Neural cell (in vitro differentiated cells): Measurements from ENCODE around the gene STXBP5. TPM values are rescaled to one million over a fixed set of nuclear protein-coding genes. Genes with fewer than 3 reads are reported as not detected.

Experiments used
- H2AFZ ChIP-seq: fragments of 200-600, 300-800 bp; sonication (generic), shearing (Covaris generic); 2 replicates; pipeline ENCODE4 v1.6.0; 2014; ENCODE audit warnings: low read depth, mild to moderate bottlenecking, antibody characterized with exemption, low read length, moderate library complexity
- H3F3A ChIP-seq: fragments of 200-600 bp; shearing (Covaris generic); 2 replicates; pipeline ENCODE4 v1.6.1; 2016; ENCODE audit warnings: mild to moderate bottlenecking, moderate library complexity, mixed read lengths, antibody characterized with exemption, low read length; ENCODE audit not compliant: insufficient read depth, poor library complexity, severe bottlenecking
- H3K27ac ChIP-seq: fragments of 200-600, 300-800 bp; sonication (generic), shearing (Covaris generic); 2 replicates; pipeline ENCODE4 v1.5.1; 2014; ENCODE audit warnings: mild to moderate bottlenecking, low read length, moderate library complexity
- H3K27me3 ChIP-seq: fragments of 300-800, 200-600 bp; sonication (generic), shearing (Covaris generic); 2 replicates; pipeline ENCODE4 v1.6.0; 2014; ENCODE audit warnings: mild to moderate bottlenecking, low read depth, low read length, moderate library complexity; ENCODE audit not compliant: insufficient read depth
- H3K36me3 ChIP-seq: fragments of 300-800, 200-600 bp; sonication (generic), shearing (Covaris generic); 2 replicates; pipeline ENCODE4 v1.5.1; 2014; ENCODE audit warnings: mild to moderate bottlenecking, antibody characterized with exemption, low read length, moderate library complexity; ENCODE audit not compliant: insufficient read depth
- H3K4me2 ChIP-seq: fragments of 300-800, 200-600 bp; sonication (generic), shearing (Covaris generic); 2 replicates; pipeline ENCODE4 v1.6.0; 2014; ENCODE audit warnings: mild to moderate bottlenecking, low read length
- H3K4me3 ChIP-seq: fragments of 300-800, 200-600 bp; sonication (generic), shearing (Covaris generic); 2 replicates; pipeline ENCODE4 v1.5.1; 2014; ENCODE audit warnings: mild to moderate bottlenecking, low read length, moderate library complexity
- H3K79me2 ChIP-seq: fragments of 200-600 bp; shearing (Covaris generic); replicated peaks from 2 replicates; pipeline ENCODE4 v1.6.0; 2014; ENCODE audit warnings: mild to moderate bottlenecking, low read length, moderate library complexity; ENCODE audit not compliant: insufficient read depth
- H3K9ac ChIP-seq: fragments of 300-800, 200-600 bp; sonication (generic), shearing (Covaris generic); 2 replicates; pipeline ENCODE4 v1.6.1; 2016; ENCODE audit warnings: mild to moderate bottlenecking, low read length, mixed read lengths
- H3K9me2 ChIP-seq: fragments of 200-600 bp; shearing (Covaris generic); 2 replicates; pipeline ENCODE4 v1.6.1; 2016; ENCODE audit warnings: mild to moderate bottlenecking, low read length, mixed read lengths; ENCODE audit not compliant: insufficient read depth
- H3K9me3 ChIP-seq: fragments of 200-600, 300-800 bp; sonication (generic), shearing (Covaris generic); 2 replicates; pipeline ENCODE4 v1.6.1; 2016; ENCODE audit warnings: mild to moderate bottlenecking, mixed run types, low read length, moderate library complexity, mixed read lengths
- H4K20me1 ChIP-seq: fragments of 200-600 bp; shearing (Covaris generic); 2 replicates; pipeline ENCODE4 v1.6.1; 2016; ENCODE audit warnings: mild to moderate bottlenecking, mixed run types; ENCODE audit not compliant: insufficient read depth
- CTCF ChIP-seq: fragments of 450-650 bp; IDR thresholded peaks from 2 replicates; pipeline ENCODE4 v1.5.1; 2014; ENCODE audit warnings: antibody characterized with exemption, mild to moderate bottlenecking, moderate library complexity; ENCODE audit not compliant: poor library complexity, severe bottlenecking
- EP300 ChIP-seq: fragments of 450-650 bp; conservative IDR thresholded peaks from 2 replicates; pipeline ENCODE4 v1.6.1; 2014; ENCODE audit warnings: antibody characterized with exemption, mild to moderate bottlenecking, moderate library complexity; ENCODE audit not compliant: poor library complexity, severe bottlenecking
- EZH2 ChIP-seq: fragments of 200-600, 300-800 bp; shearing (Covaris generic), sonication (generic); IDR thresholded peaks from 2 replicates; pipeline ENCODE4 v1.6.1; 2014; ENCODE audit warnings: antibody characterized with exemption, low read length, borderline replicate concordance, mild to moderate bottlenecking; ENCODE audit not compliant: insufficient read depth, poor library complexity, severe bottlenecking
- MXI1 ChIP-seq: fragments of 450-650 bp; conservative IDR thresholded peaks from 2 replicates; pipeline ENCODE4 v1.6.1; 2014; ENCODE audit warnings: antibody characterized with exemption, mild to moderate bottlenecking; ENCODE audit not compliant: poor library complexity, severe bottlenecking
- POLR2AphosphoS5 ChIP-seq: IDR thresholded peaks from 2 replicates; pipeline ENCODE4 v1.6.1; 2012
- RAD21 ChIP-seq: fragments of 450-650 bp; conservative IDR thresholded peaks from 2 replicates; pipeline ENCODE4 v1.6.1; 2014; ENCODE audit warnings: antibody characterized with exemption, mild to moderate bottlenecking, moderate library complexity
- REST ChIP-seq: IDR thresholded peaks from 2 replicates; pipeline ENCODE4 v1.6.1; 2012; ENCODE audit warnings: borderline replicate concordance
- SMC3 ChIP-seq: fragments of 450-650 bp; conservative IDR thresholded peaks from 2 replicates; pipeline ENCODE4 v1.6.1; 2014; ENCODE audit warnings: antibody characterized with exemption, mild to moderate bottlenecking, moderate library complexity; ENCODE audit not compliant: poor library complexity
- TAF1 ChIP-seq: IDR thresholded peaks from 2 replicates; pipeline ENCODE4 v1.6.1; 2012; ENCODE audit warnings: low read depth
- polyA plus RNA-seq: library from polyadenylated mRNA; depleted of rRNA; stranded (reverse); fragments of >200 nt; gene quantifications from 2 replicates; pipeline ENCODE4 v1.2.3, GENCODE V29; 2014

The STXBP5 gene
- polyA plus RNA-seq, 1 donor from 2014 or later: 56.4 TPM

- Histone ChIP-seq H3K27me3 (no peaks in the 10 kb centered on the region), H3K4me3 (no peak overlapping the region), H2AFZ (no peak overlapping the region), H3K9ac (no peak overlapping the region), H3K9me3 (no peaks in the 10 kb centered on the region), H4K20me1 (no peaks in the 10 kb centered on the region), H3K79me2 (no peaks in the 10 kb centered on the region), H3K27ac (no peak overlapping the region), H3K36me3 (no peaks in the 10 kb centered on the region), H3K4me2 (no peak overlapping the region), H3K9me2 (no peaks in the 10 kb centered on the region), H3F3A (no peaks in the 10 kb centered on the region)
- TF ChIP-seq CTCF: no peak
- TF ChIP-seq MXI1: no peak
- TF ChIP-seq REST: no peak
- no peak for TF ChIP-seq EP300
- no peak for TF ChIP-seq TAF1
- TF ChIP-seq RAD21: no peak
- TF ChIP-seq SMC3: no peak
- TF ChIP-seq EZH2: no peak
- TF ChIP-seq POLR2AphosphoS5: no peak
Measured at GRCh38 chr6:147157930-147158329, 46.3 kb upstream of the STXBP5 start.

GRCh38 chr6:147158881-147159280 lies 45.3 kb upstream of the STXBP5 start:
- no peak overlapping the region for H3K4me3 ChIP-seq
- no peaks in the 10 kb centered on the region for H3K79me2 ChIP-seq
- H3K36me3 ChIP-seq: no peaks in the 10 kb centered on the region
- no peak overlapping the region for H3K27ac ChIP-seq
- no peak overlapping the region for H3K4me2 ChIP-seq
- TF ChIP-seq MXI1 (no peak), CTCF (no peak), REST (no peak), POLR2AphosphoS5 (no peak), EZH2 (no peak), TAF1 (no peak), SMC3 (no peak), EP300 (no peak), RAD21 (no peak)
- H4K20me1 ChIP-seq: no peaks in the 10 kb centered on the region
- no peak overlapping the region for H2AFZ ChIP-seq
- no peaks in the 10 kb centered on the region for H3K27me3 ChIP-seq
- no peak overlapping the region for H3K9ac ChIP-seq
- no peaks in the 10 kb centered on the region for H3K9me3 ChIP-seq
- no peaks in the 10 kb centered on the region for H3F3A ChIP-seq
- no peaks in the 10 kb centered on the region for H3K9me2 ChIP-seq
